Left forelimb (tissue), 1 donor: ENCODE measurements around the gene CHRNA3.
"Not testable (repeated sequence)": the region's sequence is repeated elsewhere in the genome, so short reads cannot be mapped to it uniquely, and the experiment has no call there.

Source experiments
- DNase-seq: peaks from one replicate; pipeline ENCODE4 v3.0.0-alpha.2; 2018; ENCODE audit warnings: low spot score

The CHRNA3 gene

DNA sequence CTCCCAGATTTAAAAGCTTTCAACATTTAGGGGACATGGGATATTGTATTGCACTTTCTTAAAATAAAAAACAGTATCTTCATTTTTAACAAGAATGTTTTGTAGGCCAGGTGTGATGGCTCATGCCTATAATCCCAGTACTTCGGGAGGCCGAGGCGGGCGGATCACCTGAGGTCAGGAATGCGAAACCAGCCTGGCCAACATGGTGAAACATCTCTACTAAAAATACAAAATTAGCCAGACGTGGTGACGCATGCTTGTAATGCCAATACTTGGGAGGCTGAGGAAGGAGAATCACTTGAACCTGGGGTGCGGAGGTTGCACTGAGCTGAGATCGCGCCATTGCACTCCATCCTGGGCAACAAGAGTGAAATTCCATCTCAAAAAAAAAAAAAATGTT is 60.6 kb downstream of the CHRNA3 start:
- DNase-seq, result not testable (repeated sequence)

DNA sequence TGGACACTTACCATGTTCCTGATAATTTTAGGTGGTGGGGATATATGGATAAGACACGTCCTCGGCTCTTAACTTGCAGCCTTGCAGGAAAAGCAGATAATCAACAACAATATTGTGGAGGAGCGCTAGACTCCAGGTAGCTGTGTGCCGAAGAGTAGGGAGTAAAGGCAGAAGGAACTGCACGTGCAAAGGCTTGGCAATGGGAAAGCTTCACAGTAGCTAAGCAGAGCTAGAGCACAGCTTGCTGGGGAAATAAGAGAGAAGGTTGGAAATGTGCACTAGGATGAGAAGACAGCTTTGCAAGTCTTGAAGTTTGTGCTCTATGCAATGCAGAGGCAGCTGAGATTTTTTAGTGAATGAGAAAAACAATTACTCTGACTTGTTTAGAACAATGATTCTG is 68.2 kb downstream of the CHRNA3 start:
- no peak for DNase-seq

DNA sequence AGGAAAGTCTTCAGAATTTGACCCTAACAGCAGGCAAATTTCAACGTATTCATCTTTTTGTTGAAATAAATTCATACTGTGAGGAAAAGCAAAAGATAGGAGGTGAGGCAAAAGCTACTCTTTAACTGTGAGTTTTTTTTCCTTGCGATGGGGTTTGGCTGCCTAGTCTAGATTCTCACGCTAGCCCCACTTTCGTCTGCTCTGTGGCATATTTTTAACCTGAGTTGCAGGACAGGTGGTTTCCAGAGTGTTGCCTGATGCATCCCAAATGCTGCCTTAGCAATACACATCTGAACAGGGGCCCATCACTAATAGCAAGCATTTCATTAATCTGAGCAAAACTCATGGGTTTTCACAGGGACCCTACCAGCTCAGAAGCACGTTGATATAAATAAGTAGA is 68.9 kb downstream of the CHRNA3 start:
- no peak for DNase-seq

DNA sequence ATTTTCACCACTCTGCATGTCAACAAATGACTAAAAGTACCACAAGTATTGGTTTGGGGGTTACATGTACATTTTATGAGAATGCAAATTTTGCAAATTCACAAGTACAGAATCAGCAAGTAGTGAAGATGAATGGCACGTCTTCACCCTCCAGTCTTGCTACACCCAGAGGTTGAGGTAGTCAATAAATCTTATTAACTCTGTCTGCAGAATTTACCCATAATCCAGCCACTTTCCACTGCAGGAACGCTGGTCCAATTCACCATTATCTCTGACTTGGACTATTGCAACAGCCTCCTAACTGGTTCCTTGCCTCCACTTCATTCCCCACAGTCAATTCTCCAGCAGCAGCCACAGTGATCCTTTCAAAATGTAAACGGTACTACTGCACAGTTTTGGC is 70.0 kb downstream of the CHRNA3 start:
- no peak for DNase-seq

DNA sequence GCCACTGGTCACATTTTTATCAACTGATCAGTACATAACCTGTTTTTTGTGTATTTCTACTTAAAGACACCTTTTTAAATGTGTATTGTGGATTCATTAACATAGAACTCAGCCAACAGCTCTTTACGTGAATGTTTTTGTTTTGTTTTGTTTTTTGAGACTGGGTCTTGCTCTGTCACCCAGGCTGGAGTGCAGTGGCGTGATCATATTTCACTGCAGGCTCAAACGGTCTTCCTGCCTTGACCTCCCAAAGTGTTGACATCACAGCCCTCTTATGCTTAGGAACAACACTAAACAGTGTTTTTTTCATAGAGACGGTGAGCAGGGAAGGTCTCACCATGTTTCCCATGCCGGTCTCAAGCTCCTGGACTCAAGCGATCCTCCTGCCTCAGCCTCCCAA is 70.6 kb downstream of the CHRNA3 start:
- no peak for DNase-seq
